Measurements from ENCODE around the gene RPA3.

The RPA3 gene

DNA sequence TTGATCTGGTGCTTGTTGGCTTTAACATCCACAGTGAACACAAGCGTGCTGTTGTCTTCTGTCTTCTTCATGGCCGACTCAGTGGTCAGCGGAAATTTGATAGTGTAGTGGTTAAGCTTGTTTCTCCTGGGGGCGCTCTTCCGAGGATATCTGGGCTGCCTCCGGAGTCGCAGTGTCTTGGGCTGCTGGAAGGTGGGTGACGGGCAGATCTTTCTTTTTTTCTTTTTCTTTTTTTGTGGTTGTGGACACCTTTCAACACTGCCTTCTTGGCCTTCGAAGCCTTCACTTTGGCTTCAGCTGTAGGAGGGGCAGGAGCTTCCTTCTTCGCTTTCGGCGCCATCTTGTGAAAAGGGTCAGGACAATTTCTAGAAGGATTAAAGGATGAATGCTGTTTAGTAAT lies 23.8 kb upstream of the RPA3 start:
- H3K4me1 ChIP-seq (ENCODE audit: insufficient read depth, low read length) = peaks cover 6% of the 10 kb centered on the region
- H3K9me3 ChIP-seq (ENCODE audit: control insufficient read depth, insufficient read depth, low read length) = no peaks in the 10 kb centered on the region
- H3K9ac ChIP-seq (ENCODE audit: low read depth, low read length) = no peak overlapping the region
- H3K36me3 ChIP-seq (ENCODE audit: insufficient read depth, low read length) = no peaks in the 10 kb centered on the region

DNA sequence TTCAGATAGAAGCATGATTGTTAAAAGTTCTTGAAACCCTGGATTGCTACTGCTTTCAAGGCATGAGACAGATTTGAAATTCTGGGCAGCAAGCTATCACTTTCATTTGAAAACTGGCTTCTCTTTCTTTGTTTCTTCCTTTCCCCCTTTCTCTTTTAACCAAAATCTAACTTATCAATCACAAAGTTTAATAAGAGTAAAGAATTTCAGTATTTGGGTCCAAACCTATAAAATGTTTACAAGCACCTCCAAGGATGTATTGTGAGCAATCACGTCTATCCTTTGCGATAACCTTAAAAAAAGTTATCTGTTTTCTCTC lies 21.6 kb upstream of the RPA3 start:
- H3K36me3 ChIP-seq (ENCODE audit: insufficient read depth, low read length) = no peaks in the 10 kb centered on the region
- H3K4me1 ChIP-seq (ENCODE audit: insufficient read depth, low read length) = peaks cover 13% of the 10 kb centered on the region
- no peak overlapping the region for H3K9ac ChIP-seq (ENCODE audit: low read depth, low read length)
- no peaks in the 10 kb centered on the region for H3K9me3 ChIP-seq (ENCODE audit: control insufficient read depth, insufficient read depth, low read length)

DNA sequence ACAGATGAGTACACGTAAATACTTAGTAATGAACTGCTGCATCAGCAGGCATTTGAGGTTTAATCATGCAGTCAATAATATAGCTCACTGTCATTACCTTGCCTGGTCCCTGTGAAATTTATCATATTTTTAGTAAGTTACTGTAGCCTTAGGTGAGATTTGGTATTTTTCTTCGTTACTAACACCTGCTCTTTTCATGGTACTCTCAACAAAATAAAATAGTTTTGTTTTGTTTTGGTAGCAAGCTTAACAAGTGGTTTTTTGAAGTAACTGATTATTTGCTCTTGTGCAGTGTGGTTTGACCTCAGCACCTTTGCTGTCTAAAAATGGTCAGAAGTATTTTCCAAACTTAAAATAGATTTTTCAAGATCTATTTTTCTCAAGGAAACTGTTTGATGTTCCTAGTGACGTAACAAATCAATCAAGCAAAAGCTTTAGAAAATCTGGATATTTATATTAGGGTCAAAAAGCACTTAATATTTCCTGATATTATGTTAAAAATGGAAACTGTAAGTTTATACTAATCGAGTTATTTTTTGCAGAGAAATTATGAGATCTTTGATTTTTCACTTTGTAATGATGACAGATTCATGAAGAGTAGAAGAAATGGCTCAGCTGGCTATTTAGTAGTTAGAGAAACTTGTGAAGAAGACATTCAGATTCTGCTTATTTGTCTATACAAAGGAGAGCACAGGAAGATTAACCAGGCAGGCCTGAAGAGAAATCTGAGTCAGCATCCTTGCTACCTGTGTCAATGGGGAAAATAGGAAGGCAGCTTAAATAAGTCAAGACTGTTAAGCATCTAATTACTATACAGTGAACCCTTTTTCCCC lies 21.0 kb upstream of the RPA3 start:
- H3K36me3 ChIP-seq (ENCODE audit: insufficient read depth, low read length) = no peaks in the 10 kb centered on the region
- H3K9ac ChIP-seq (ENCODE audit: low read depth, low read length) = no peak overlapping the region
- H3K4me1 ChIP-seq (ENCODE audit: insufficient read depth, low read length) = peaks cover 13% of the 10 kb centered on the region
- H3K9me3 ChIP-seq (ENCODE audit: control insufficient read depth, insufficient read depth, low read length) = no peaks in the 10 kb centered on the region

DNA sequence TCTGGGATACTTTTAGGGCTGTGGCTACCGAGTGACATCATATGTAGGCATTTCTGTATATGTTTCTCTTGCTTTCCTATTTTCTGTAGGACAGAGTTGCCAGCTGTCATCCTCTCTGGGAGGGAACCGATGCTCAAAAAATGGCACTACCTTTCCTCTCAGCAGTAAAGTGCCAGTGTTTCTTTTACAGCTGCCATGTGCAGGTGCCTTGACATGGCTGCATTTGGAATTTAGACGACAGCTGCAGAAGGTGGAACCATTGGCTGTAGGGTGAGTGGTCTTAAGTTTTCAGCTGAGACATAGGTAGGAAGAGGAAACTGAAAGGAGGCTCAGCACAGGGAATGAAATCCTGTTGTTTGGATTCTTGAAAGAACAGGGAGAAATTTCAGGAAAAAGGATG lies 20.2 kb upstream of the RPA3 start:
- Histone ChIP-seq H3K9me3 (ENCODE audit: control insufficient read depth, insufficient read depth, low read length) (no peaks in the 10 kb centered on the region), H3K36me3 (ENCODE audit: insufficient read depth, low read length) (no peaks in the 10 kb centered on the region), H3K9ac (ENCODE audit: low read depth, low read length) (no peak overlapping the region), H3K4me1 (ENCODE audit: insufficient read depth, low read length) (peaks cover 13% of the 10 kb centered on the region)

DNA sequence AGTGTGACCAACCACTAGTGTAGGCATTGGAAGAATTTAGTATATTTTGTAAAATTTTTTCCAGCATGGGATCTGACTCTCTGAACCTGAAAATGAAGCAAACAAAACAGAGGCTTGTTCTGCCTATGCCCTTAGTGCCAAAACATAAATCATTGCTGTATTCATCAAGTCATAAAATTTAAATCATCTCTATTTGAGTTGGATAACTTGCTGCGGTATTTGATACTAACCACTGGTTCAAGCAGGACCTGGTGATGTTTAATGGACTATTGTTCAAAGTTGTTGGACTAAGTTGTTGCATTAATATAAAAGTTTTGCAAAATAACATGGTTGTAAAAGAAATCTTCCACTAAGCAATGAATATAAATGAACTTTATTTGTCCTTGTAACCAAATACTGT lies 19.8 kb upstream of the RPA3 start:
- Histone ChIP-seq H3K9ac (ENCODE audit: low read depth, low read length) (no peak overlapping the region), H3K4me1 (ENCODE audit: insufficient read depth, low read length) (peaks cover 13% of the 10 kb centered on the region), H3K36me3 (ENCODE audit: insufficient read depth, low read length) (no peaks in the 10 kb centered on the region), H3K9me3 (ENCODE audit: control insufficient read depth, insufficient read depth, low read length) (no peaks in the 10 kb centered on the region)

DNA sequence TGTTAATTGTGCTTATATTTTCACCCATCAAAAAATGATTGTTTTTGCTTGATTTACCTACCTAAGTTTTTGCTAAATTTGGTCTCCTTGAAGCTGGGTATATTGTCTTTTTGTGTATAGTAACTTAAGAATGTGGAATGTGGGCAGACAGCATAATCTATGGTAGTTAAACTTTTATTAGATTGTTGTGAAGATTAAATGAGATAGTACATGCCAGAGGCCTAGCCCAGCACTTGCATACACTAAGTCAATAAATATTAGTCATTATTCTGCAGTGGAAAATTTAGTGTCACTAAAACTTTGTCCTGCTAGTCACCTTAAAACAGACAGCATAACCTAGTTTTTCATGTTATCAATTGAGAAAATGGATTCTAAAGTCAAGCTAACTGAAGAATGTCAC lies 19.3 kb upstream of the RPA3 start:
- H3K9me3 ChIP-seq (ENCODE audit: control insufficient read depth, insufficient read depth, low read length) = no peaks in the 10 kb centered on the region
- H3K4me1 ChIP-seq (ENCODE audit: insufficient read depth, low read length) = peaks cover 13% of the 10 kb centered on the region
- no peaks in the 10 kb centered on the region for H3K36me3 ChIP-seq (ENCODE audit: insufficient read depth, low read length)
- no peak overlapping the region for H3K9ac ChIP-seq (ENCODE audit: low read depth, low read length)

DNA sequence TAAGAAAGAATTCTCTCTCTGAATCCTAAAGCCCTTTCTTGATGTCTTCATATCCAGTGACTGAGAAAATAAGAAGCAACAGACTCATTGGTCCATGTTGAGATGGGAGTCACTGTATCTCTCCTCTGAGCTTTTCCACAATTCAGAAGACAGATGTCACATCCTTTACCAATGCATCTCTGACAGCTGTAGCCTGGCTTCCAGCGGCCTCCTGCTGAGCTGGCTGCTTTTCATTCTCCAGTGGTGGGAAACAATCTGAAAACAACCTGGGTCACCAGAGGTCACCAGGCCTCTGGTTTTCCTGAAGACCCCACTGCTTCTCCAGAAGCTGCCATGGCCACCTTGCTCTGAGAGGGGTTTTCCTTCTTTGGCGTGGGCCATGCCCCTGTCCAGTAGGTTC lies 18.3 kb upstream of the RPA3 start:
- Histone ChIP-seq H3K36me3 (ENCODE audit: insufficient read depth, low read length) (no peaks in the 10 kb centered on the region), H3K9me3 (ENCODE audit: control insufficient read depth, insufficient read depth, low read length) (no peaks in the 10 kb centered on the region), H3K4me1 (ENCODE audit: insufficient read depth, low read length) (peaks cover 13% of the 10 kb centered on the region), H3K9ac (ENCODE audit: low read depth, low read length) (no peak overlapping the region)

DNA sequence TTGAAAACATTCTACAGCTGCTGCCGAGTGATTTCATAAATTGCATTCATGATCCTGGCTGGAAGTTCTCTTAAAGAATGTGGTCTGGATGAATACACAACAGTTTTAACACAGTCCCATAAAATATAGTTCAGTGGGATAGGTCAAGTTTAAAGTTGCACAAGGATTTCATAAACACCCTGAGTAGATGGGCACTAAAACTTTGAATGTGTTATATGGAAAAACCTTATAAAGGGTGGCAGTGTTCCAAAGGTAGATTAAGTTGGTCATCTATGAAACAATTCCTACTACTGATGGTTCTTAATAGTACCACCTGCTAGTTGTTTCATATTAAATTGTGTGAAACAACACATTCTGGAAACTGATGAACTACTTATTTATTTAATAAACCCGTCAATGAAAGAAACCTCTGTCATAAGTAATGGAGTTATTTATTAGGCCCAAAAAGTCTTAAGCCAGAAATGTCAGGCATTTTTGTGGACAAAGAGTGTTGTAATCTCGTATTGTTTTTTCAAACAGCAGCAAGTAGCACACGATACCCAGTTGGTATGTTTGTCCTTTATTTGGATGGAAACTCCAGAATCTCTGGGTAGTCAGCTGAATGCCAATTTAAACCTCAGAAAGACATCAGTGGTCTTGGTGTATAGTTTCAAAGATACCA lies 14.3 kb upstream of the RPA3 start:
- Histone ChIP-seq H3K9me3 (ENCODE audit: control insufficient read depth, insufficient read depth, low read length) (no peaks in the 10 kb centered on the region), H3K9ac (ENCODE audit: low read depth, low read length) (no peak overlapping the region), H3K36me3 (ENCODE audit: insufficient read depth, low read length) (no peaks in the 10 kb centered on the region), H3K4me1 (ENCODE audit: insufficient read depth, low read length) (peaks cover 12% of the 10 kb centered on the region)

DNA sequence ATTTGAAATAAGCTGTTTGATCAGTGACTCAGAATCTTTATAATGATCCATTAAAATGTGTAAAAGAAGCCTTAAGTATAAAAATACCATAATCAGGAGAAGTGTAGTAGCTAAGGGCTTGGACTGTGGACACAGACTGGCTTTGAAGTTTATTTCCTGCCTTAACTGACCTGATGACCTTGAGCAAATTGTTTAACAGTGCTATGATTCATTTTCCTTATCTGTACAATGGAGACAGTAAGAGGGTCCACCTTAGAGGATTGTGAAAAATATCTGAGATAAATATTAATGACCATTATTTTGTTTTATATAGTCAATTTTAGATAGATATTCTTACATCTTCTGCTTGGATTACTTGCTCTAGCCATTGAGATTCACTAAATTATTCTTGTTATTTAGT lies 13.3 kb upstream of the RPA3 start:
- H3K4me1 ChIP-seq (ENCODE audit: insufficient read depth, low read length) = peaks cover 4% of the 10 kb centered on the region; the same call in 1 of the 2 replicates
- no peaks in the 10 kb centered on the region for H3K36me3 ChIP-seq (ENCODE audit: insufficient read depth, low read length)
- no peaks in the 10 kb centered on the region for H3K9me3 ChIP-seq (ENCODE audit: control insufficient read depth, insufficient read depth, low read length)
- H3K9ac ChIP-seq (ENCODE audit: low read depth, low read length) = no peak overlapping the region

DNA sequence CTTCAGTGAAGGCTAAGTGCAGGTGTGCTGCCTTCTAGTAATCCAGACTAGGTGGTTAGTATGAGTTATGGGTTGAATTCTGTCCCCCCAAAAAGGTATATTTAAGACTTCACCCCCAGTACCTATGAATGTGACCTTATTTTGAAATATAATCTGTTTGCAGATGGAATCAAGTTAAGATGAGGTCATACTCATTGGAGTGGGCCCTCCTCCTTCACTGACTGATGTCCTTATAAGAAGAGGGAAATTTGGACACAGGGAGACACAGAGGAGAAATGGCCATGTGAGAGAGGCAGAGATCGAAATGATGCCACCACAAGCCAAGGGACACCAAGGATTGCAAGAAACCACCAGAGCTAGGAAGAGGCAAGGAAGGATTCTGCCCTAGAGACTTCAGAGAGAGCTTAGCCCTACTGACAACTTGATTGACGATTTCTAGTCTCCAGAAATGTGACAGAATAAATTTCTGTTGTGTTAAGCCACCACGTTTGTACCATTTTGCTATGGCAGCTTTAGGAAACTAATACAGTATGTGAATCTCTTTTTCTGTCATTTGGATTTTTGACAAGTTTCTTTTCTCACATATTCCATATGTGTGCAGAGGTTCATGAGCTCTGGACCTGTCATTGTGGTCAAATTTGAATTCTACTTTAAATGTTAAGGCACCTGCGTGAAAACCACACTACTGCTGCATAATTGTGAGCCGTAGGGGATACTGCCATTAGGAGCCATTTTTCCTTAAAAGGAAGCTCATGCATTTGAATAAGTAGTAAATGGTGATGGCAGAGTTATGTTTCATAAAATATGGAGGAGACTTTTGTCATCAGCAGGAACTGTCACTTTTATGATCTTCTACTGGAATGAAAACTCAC lies 2.6 kb upstream of the RPA3 start:
- Histone ChIP-seq H3K36me3 (ENCODE audit: insufficient read depth, low read length) (no peaks in the 10 kb centered on the region), H3K4me1 (ENCODE audit: insufficient read depth, low read length) (no peaks in the 10 kb centered on the region), H3K9ac (ENCODE audit: low read depth, low read length) (no peak overlapping the region), H3K9me3 (ENCODE audit: control insufficient read depth, insufficient read depth, low read length) (no peaks in the 10 kb centered on the region)

DNA sequence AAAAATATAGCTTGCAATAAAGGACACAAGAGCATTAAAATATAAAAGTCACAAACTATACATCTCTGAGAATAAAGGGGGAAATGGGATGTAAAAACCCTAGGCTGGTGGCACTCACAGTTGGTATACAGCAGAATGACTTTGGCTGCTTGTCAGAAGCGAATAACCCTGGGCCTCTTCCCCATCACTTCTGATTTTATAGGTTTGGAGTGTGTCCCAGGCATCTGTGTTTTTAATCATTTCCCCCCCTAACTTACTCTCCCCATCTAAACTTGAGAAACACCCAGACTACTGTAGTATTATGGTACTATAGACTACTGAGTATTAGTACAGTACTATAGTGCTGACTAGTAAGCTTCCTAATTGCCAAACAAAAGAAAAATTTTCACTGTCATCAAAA lies 1.8 kb upstream of the RPA3 start:
- no peaks in the 10 kb centered on the region for H3K4me1 ChIP-seq (ENCODE audit: insufficient read depth, low read length)
- H3K9ac ChIP-seq (ENCODE audit: low read depth, low read length) = no peak overlapping the region
- no peaks in the 10 kb centered on the region for H3K36me3 ChIP-seq (ENCODE audit: insufficient read depth, low read length)
- H3K9me3 ChIP-seq (ENCODE audit: control insufficient read depth, insufficient read depth, low read length) = no peaks in the 10 kb centered on the region

DNA sequence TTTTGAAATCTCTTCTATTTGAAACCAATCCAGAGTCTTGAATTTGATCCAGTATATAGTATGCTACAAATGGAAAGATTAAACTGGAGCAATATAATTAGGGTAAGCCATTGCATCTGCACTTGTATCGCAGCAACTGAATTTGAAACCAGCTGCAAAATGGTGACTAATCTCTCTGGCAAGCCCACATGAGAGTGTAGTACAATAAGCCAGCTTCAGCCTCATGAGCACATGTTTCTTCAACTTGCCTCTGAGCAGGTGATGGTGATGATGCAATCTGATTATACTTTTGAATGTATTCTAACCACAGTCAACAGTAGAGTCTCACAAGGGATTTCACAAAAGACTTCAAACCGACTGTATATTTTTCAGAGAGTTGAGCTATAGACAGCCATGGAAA lies 829 bp upstream of the RPA3 start:
- H3K36me3 ChIP-seq (ENCODE audit: insufficient read depth, low read length) = no peaks in the 10 kb centered on the region
- H3K9me3 ChIP-seq (ENCODE audit: control insufficient read depth, insufficient read depth, low read length) = no peaks in the 10 kb centered on the region
- H3K4me1 ChIP-seq (ENCODE audit: insufficient read depth, low read length) = no peaks in the 10 kb centered on the region; the same call in 1 of the 2 replicates
- no peak overlapping the region for H3K9ac ChIP-seq (ENCODE audit: low read depth, low read length)

DNA sequence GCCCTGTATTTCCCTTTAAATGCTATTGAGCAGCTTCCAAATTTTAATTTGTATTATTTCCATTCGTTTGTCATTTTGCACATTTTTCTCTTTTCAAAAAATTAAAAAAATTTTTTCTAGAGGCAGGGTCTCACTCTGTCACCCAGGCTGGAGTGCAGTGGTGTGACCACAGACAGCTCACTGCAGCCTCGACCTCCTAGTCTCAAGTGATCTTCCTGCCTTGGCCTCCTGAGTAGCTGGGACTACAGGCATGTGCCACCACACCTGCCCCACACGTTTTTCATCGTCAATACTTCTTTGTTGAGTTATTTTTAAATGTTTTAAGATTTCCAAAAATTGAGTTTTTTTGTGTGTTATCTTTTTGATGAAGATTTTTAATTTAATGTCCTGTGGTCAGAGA lies 4.7 kb downstream of the RPA3 start:
- no peaks in the 10 kb centered on the region for H3K9me3 ChIP-seq (ENCODE audit: control insufficient read depth, insufficient read depth, low read length)
- H3K36me3 ChIP-seq (ENCODE audit: insufficient read depth, low read length) = no peaks in the 10 kb centered on the region
- peaks cover 8% of the 10 kb centered on the region; the same call in 1 of the 2 replicates for H3K4me1 ChIP-seq (ENCODE audit: insufficient read depth, low read length)
- no peak overlapping the region for H3K9ac ChIP-seq (ENCODE audit: low read depth, low read length)

DNA sequence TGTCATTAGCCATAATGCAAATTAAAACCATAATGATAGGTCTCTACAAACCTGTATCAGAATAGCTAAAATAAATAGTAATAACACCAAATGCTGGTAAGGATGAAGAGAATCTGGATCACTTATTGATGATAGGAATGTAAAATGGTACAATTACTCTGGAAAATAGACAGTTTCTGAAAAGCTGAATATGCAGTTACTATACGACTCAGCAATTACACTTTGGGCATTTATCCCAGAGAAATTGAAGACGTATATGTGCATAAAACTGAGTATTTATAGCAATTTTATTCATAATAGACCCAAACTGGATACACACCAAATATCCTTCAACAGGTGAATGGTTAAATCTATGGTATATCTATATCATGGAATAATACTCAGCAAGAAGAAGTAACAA lies 7.9 kb downstream of the RPA3 start:
- Histone ChIP-seq H3K9ac (ENCODE audit: low read depth, low read length) (no peak overlapping the region), H3K9me3 (ENCODE audit: control insufficient read depth, insufficient read depth, low read length) (no peaks in the 10 kb centered on the region), H3K4me1 (ENCODE audit: insufficient read depth, low read length) (peaks cover 35% of the 10 kb centered on the region; the same call in 1 of the 2 replicates), H3K36me3 (ENCODE audit: insufficient read depth, low read length) (no peaks in the 10 kb centered on the region)
